Central memory CD8-positive, alpha-beta T cell (primary cell): ENCODE results near the gene BIN1.

ENCODE experiments used
- ATAC-seq: fragments of 150-1000 bp; cut with Tn5 transposase; replicated peaks from 2 replicates; pipeline ENCODE4 v1.10.0; 2022; ENCODE audit warnings: mild to moderate bottlenecking, moderate FRiP score, moderate number of reproducible peaks; ENCODE audit not compliant: poor library complexity, severe bottlenecking; ENCODE audit errors: extremely low read depth
- DNase-seq, 2 donors: peaks; one replicate each; pipeline ENCODE4 v3.0.0; 2021; ENCODE audit warnings: low spot score in 2 of 2
- H3K27ac Mint-ChIP-seq: one replicate; pipeline ENCODE4 v1.8.0; 2022; ENCODE audit warnings: low read depth, mild to moderate bottlenecking, moderate library complexity, mixed read lengths
- H3K27me3 Mint-ChIP-seq: one replicate; pipeline ENCODE4 v1.8.0; 2022; ENCODE audit warnings: mixed read lengths
- H3K36me3 Mint-ChIP-seq: one replicate; pipeline ENCODE4 v1.8.0; 2022; ENCODE audit warnings: mild to moderate bottlenecking, moderate library complexity, mixed read lengths; ENCODE audit not compliant: insufficient read depth
- H3K4me1 Mint-ChIP-seq: one replicate; pipeline ENCODE4 v1.8.0; 2022; ENCODE audit warnings: mixed read lengths
- H3K4me3 Mint-ChIP-seq: one replicate; pipeline ENCODE4 v1.8.0; 2022; ENCODE audit warnings: mild to moderate bottlenecking, moderate library complexity, mixed read lengths
- H3K9me3 Mint-ChIP-seq: one replicate; pipeline ENCODE4 v1.8.0; 2022; ENCODE audit warnings: mixed read lengths

The BIN1 gene

DNA sequence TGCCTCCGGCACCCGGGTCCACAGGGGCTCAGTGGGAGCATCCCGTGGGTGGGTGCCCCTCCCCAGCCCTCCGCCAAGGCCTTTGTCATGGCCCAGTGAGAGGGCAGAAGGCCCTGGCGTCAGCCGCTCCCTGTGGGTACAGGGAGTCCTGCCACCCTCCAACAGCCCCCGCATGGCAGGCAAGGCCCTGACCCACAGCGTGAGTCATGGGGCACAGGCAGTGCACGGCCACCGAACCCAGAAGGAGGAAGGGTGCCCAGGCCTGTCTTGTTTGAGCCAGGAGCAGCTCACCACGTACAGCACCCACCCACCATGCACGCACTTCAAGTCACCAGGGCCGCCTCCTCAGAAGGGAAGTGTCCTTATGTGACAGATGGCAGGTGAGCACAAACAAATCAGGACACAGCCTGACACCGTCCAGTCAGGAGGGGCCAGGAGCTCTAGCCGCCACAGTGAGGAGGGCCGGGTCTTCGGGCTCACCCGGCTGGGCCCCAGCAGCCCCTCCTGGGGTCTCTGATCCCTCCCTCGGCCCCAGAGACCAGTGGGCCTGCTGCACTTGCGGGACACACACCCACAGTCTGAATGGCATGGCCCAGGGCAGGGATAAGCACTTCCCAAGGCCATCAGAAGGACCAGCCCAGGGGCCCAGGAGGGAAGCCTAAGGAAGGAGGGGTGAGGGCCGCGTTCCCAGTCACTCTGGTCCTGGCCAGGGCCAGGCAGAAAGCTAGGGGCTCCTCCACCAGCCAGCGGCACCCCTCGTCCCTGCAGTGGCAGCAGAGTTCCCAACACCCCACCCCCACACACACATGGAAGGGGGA lies 25.8 kb downstream of the BIN1 start:
- peaks cover 29% of the 10 kb centered on the region for H3K36me3 Mint-ChIP-seq
- no peaks in the 10 kb centered on the region for H3K27me3 Mint-ChIP-seq
- no peaks in the 10 kb centered on the region for H3K9me3 Mint-ChIP-seq
- peak overlapping the region; percentile 91 for H3K4me3 Mint-ChIP-seq
- DNase-seq (peak; percentile 33 to 60), ATAC-seq (peak; percentile 55)
- peak overlapping the region; percentile 98 for H3K27ac Mint-ChIP-seq
- H3K4me1 Mint-ChIP-seq, result peaks cover 96% of the 10 kb centered on the region

DNA sequence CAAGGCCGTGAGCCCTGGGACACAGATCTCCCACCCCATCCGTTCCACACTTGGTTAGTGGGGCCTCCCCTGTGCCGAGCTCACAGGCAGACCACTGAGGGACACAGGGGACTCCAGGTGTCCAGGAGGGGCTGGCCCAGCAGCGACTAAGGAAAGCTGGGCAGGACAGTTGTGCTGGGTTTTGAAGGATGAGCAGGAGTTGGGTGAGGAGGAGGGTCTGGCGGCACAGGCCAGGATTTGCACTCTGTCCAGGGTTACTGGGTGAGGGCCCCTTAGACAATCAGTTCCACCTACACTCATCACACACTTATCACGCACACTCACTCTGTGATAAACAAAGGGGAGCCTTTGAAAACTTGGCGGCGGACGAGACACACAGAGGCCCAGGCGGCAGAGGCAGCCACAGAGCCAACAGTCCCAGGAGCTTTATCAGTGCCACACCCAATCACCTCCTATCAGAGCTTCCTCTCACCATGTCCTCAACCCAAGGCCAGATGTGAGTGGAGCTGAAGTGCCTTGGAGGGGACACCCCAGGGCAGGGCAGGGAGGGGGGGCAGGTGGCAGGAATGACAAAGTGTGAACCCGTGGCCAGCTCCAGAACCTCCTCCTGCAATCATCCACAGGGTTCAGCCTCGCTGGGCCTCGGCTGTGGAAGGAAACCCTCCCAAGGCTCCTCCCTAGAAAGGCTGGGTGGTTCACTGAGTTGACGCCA lies 26.6 kb downstream of the BIN1 start:
- peak; percentile 25 for ATAC-seq
- Mint-ChIP-seq H3K27ac (peak overlapping the region; percentile 98), H3K36me3 (peaks cover 30% of the 10 kb centered on the region), H3K4me1 (peaks cover 92% of the 10 kb centered on the region), H3K9me3 (no peaks in the 10 kb centered on the region), H3K27me3 (no peaks in the 10 kb centered on the region), H3K4me3 (peak overlapping the region; percentile 91)
- DNase-seq, result peak; percentile 18 to 37

DNA sequence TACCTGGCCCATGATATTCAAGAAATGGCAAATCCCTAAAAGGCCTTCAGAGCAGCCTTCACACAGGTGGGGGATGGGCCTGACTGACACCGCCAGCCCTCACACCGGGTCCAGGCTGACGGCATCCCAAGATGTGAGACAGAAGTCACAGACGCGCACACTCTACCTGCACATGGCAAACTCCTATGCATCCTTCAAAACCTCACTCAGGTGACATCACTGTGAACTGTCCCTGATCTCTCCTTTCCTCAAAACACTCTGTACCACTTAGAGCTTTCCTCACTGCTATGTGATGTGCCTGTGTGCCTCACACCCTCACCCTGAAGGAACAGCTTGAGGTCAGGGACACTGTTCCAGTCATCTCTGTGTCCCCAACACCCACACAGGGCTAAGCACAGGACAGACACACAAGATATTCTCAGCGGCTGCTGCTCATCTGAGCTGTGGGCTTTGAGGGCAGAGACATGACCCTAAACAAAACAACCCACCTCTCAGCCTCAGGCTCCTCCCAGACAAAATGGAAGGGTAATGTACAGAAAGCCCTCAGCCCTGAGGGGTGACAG lies 27.5 kb downstream of the BIN1 start:
- no peak for ATAC-seq
- no peaks in the 10 kb centered on the region for H3K9me3 Mint-ChIP-seq
- H3K36me3 Mint-ChIP-seq, result peaks cover 28% of the 10 kb centered on the region
- no peak for DNase-seq
- peak overlapping the region; percentile 98 for H3K27ac Mint-ChIP-seq
- H3K4me1 Mint-ChIP-seq, result peaks cover 85% of the 10 kb centered on the region
- peak overlapping the region; percentile 91 for H3K4me3 Mint-ChIP-seq
- no peaks in the 10 kb centered on the region for H3K27me3 Mint-ChIP-seq

DNA sequence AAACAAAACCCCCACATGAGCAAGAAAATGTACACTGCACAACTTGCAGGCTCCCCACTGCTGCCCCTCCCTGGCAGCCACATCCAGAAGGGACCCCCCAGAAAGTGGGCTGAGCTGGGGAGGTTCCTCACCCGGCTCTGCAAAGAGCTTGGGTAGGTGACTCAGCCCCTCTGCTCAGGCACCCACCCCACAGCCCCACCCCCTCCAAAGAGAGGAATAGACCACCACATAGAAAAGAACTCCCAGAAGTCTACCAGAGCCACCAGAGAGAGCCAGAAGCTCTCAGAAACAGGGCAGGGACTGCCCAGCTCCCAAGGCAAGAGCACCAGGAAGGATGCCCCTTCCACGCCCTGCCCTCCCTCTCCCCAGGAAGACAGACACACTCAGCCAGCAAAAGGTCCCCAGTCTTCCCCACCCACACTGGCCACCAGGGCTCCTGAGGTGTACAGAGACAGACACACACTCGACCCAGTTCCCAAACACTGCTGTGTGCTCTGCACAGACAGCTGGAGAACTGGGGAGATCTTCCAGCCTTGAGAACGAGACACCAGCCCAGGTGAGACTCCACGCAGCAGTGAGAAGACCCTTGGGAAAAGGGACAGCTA lies 28.2 kb downstream of the BIN1 start:
- no peak for ATAC-seq
- peak overlapping the region; percentile 98 for H3K27ac Mint-ChIP-seq
- H3K36me3 Mint-ChIP-seq, result peaks cover 25% of the 10 kb centered on the region
- DNase-seq, result no peak
- H3K27me3 Mint-ChIP-seq, result no peaks in the 10 kb centered on the region
- H3K9me3 Mint-ChIP-seq, result no peaks in the 10 kb centered on the region
- H3K4me3 Mint-ChIP-seq, result peak overlapping the region; percentile 91
- peaks cover 85% of the 10 kb centered on the region for H3K4me1 Mint-ChIP-seq

DNA sequence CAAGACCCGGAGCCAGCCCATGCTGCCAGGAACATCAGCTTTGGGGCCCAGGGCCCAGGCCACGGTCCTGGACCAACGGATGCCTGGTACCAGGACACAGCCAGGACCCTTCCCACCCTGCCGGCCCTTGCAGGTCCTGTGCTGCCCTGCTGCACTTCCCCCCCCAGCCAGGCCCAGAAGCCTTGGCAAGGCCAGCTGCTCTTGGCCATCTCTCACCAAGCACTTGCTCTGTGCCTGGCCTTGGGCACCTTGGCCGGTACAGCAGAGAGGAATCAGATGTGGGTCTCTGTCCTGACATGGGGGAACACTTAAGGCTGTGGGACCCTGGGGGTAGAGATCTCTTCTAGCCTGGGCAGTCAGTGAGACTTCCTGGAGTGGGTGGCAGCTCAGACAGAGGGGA lies 28.9 kb downstream of the BIN1 start:
- no peak for ATAC-seq
- peak overlapping the region; percentile 98 for H3K27ac Mint-ChIP-seq
- no peaks in the 10 kb centered on the region for H3K27me3 Mint-ChIP-seq
- H3K4me3 Mint-ChIP-seq, result peak overlapping the region; percentile 91
- peaks cover 77% of the 10 kb centered on the region for H3K4me1 Mint-ChIP-seq
- peaks cover 24% of the 10 kb centered on the region for H3K36me3 Mint-ChIP-seq
- DNase-seq, result no peak
- H3K9me3 Mint-ChIP-seq, result no peaks in the 10 kb centered on the region

DNA sequence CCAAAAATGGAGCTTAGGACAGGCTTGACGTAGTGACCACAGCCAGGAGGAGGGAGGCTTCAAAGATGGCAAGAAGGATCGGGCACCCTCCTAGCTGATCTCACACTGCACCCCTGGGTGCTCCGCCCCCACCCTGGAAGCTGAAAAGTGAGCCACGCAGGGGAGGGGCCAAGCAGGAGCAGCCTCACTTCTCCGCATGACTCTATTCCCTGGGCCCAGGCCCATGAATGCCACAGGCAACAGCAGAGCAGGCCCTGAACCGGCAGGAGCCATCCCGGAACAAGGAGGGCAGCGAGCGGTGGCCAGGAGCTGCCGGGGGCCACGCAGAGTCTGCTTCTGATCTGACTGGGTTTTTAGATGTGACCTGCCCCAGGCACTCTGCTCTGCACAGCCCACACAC lies 30.0 kb downstream of the BIN1 start:
- Mint-ChIP-seq H3K4me1 (peaks cover 74% of the 10 kb centered on the region), H3K27ac (peak overlapping the region; percentile 98)

DNA sequence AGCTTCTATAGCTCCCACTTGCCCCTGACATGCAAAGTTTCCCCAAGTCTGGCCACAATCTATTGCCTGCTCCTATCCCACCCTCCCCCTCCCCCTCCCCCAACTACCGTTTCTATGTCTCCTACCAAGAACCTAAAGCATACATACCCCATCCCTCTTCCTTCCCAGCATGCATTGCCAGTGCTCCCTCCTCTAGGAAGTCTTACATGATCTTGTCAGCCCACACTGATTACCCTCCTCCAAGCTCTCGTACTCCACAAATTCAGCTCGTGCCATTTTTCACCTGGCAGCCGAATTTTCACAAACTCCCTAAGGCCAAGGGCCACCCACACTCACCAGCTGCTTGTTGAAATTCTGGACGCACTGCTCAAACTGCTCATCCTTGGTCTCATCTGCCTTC lies 30.7 kb downstream of the BIN1 start:
- H3K27ac Mint-ChIP-seq, result peak overlapping the region; percentile 98

More for the DNA sequence above, 30.0 kb downstream of the BIN1 start:
- Mint-ChIP-seq H3K36me3 (peaks cover 27% of the 10 kb centered on the region), H3K9me3 (no peaks in the 10 kb centered on the region), H3K4me3 (peak overlapping the region; percentile 91), H3K27me3 (no peaks in the 10 kb centered on the region)
- ATAC-seq (no peak), DNase-seq (no peak)

DNA sequence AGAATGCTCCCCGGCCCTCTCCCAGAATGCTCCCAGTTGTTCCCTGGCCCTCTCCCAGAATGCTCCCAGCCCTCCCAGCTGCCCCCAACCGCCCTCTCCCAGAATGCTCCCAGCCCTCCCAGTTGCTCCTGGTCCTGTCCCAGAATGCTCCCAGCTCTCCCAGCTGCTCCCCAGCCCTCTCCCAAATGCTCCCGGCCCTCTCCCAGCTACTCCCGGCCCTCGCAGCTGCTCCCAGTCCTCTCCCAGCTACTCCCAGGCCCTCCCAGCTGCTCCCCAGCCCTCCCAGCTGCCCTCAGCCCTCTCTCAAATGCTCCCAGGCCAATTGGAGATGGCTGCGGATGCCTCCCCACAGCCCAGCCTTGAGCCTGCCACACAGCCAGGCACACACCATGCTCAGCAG lies 31.1 kb downstream of the BIN1 start:
- ATAC-seq (no peak), DNase-seq (no peak)
- Mint-ChIP-seq H3K4me3 (no peak overlapping the region), H3K4me1 (peaks cover 73% of the 10 kb centered on the region), H3K27ac (peak overlapping the region; percentile 98), H3K27me3 (no peaks in the 10 kb centered on the region), H3K9me3 (no peaks in the 10 kb centered on the region), H3K36me3 (peaks cover 19% of the 10 kb centered on the region)

More for the DNA sequence above, 30.7 kb downstream of the BIN1 start:
- Mint-ChIP-seq H3K9me3 (no peaks in the 10 kb centered on the region), H3K4me3 (peak overlapping the region; percentile 25), H3K4me1 (peaks cover 73% of the 10 kb centered on the region), H3K36me3 (peaks cover 22% of the 10 kb centered on the region), H3K27me3 (no peaks in the 10 kb centered on the region)
- ATAC-seq (no peak), DNase-seq (no peak)

DNA sequence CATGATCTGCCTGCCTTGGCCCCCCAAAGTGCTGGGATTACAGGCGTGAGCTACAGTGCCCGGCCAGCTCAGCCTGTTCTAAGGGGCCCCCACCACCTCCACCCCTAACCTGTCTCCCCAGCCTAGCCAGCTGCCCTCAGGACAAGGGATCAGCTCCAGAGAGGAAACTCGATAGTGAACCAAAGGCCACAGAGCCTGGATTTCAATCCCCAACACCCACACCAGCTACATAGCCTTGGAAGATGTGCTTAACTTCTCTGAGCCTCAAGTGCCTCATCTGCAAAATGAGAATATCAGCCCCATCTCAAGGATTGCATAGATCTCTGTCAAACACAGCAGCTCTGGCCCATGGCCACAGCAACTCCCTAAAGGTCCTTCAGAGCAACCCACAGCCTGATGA lies 32.0 kb downstream of the BIN1 start:
- DNase-seq, result no peak
- ATAC-seq, result no peak
- H3K27ac Mint-ChIP-seq, result peak overlapping the region; percentile 98
- H3K4me1 Mint-ChIP-seq, result peaks cover 73% of the 10 kb centered on the region
- H3K36me3 Mint-ChIP-seq, result peaks cover 23% of the 10 kb centered on the region
- H3K4me3 Mint-ChIP-seq, result no peak overlapping the region
- H3K9me3 Mint-ChIP-seq, result no peaks in the 10 kb centered on the region
- H3K27me3 Mint-ChIP-seq, result no peaks in the 10 kb centered on the region

DNA sequence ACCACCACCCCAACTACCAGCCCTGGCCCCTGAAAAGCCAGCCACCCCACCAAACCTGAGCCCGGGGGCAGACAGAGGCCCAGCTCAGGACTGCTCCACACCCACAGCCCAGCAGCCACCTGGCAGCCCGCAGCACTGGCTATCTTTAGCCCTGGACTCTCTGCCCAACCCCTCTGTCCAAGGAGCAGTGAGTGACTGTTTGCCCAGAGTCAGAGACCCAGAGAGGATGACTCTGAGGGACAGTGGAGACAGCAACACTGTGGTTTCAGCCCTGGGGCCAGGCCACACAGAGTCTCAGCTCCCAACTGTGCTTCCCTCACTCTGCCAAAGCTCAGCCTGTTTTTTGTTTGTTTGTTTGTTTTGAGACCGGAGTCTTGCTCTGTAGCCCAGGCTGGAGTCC lies 32.6 kb downstream of the BIN1 start:
- Mint-ChIP-seq H3K27ac (peak overlapping the region; percentile 68), H3K9me3 (no peaks in the 10 kb centered on the region), H3K27me3 (no peaks in the 10 kb centered on the region), H3K36me3 (peaks cover 23% of the 10 kb centered on the region), H3K4me1 (peaks cover 72% of the 10 kb centered on the region), H3K4me3 (no peak overlapping the region)
- no peak for DNase-seq
- ATAC-seq, result no peak

DNA sequence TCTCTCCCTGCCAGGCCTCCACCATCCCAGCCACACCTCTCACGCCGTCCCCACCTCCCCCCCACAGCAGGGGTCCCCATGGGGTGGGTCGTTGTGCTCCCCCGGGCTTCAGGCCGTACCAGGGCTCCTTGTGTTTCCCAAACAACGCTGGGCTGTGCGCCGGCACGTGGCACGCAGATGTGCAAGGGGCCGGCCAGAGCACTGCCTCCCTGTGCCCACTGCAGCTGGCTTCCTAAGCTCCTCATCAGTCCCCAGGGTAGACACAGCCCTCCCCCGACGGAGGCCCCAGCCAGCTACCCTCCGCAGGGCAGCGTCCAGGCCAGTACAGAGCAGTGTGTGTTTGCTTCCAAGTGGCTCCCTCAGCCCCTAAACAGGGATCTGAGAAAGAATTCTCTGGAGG lies 34.0 kb downstream of the BIN1 start:
- H3K36me3 Mint-ChIP-seq, result peaks cover 28% of the 10 kb centered on the region
- H3K27me3 Mint-ChIP-seq, result no peaks in the 10 kb centered on the region
- no peak for DNase-seq
- no peak overlapping the region for H3K27ac Mint-ChIP-seq
- H3K4me3 Mint-ChIP-seq, result no peak overlapping the region
- no peak for ATAC-seq
- peaks cover 67% of the 10 kb centered on the region for H3K4me1 Mint-ChIP-seq
- no peaks in the 10 kb centered on the region for H3K9me3 Mint-ChIP-seq

DNA sequence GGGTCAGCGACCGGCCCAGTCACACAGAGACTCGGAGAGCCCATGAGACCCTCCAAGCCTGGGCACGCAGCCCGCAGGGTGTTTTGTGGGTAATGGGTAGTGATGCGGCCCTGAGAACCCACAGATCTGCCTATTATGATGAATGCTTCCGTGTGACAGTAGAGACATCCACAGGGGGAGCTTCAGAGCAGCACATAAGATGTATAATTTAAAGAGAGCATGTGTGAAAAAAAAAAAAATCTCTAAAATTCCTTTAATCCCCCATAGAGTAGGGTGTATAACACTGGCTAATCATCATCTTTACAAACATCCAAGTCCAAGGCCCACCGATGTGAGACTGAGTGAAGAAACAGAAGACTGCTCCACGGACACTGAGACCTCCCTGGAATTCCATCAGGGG lies 34.6 kb downstream of the BIN1 start:
- Mint-ChIP-seq H3K4me3 (no peak overlapping the region), H3K4me1 (peaks cover 65% of the 10 kb centered on the region), H3K36me3 (peaks cover 33% of the 10 kb centered on the region), H3K27me3 (no peaks in the 10 kb centered on the region), H3K27ac (peak overlapping the region; percentile 19), H3K9me3 (no peaks in the 10 kb centered on the region)
- no peak for ATAC-seq
- no peak for DNase-seq
